Gastroesophageal sphincter (tissue), 4 donors: ENCODE data around the gene UNC13B. TPM values are rescaled to one million over a fixed set of nuclear protein-coding genes. Genes with fewer than 3 reads are reported as not detected.
"Not testable (repeated sequence)": the region's sequence is repeated elsewhere in the genome, so short reads cannot be mapped to it uniquely, and the experiment has no call there.

Experiments used
- ATAC-seq: fragments of 150-250 bp; one replicate; pipeline ENCODE4 v1.9.1; 2016; ENCODE audit warnings: mild to moderate bottlenecking, moderate library complexity
- H3K27ac ChIP-seq, 4 donors: fragments of 200-600 bp; sonication (generic) in 3 of 4; 1 replicate in 3 of 4; 2 replicates in 1 of 4; pipeline ENCODE4 v1.5.1; 2016 to 2019
- H3K27me3 ChIP-seq: fragments of 200-600 bp; sonication (generic); one replicate; pipeline ENCODE4 v1.5.1; 2019
- H3K36me3 ChIP-seq, 2 donors: fragments of 200-600 bp; sonication (generic); one replicate each; pipeline ENCODE4 v1.5.1; 2019; ENCODE audit warnings: control low read depth in 1 of 2
- H3K4me1 ChIP-seq, 3 donors: fragments of 200-600 bp; sonication (generic); 1 replicate in 2 of 3; 2 replicates in 1 of 3; pipeline ENCODE4 v1.5.1; 2016 to 2019; ENCODE audit warnings: control low read depth in 2 of 3
- H3K4me3 ChIP-seq, 2 donors: fragments of 200-600 bp; sonication (generic); one replicate each; pipeline ENCODE4 v1.5.1; 2019; ENCODE audit warnings: mild to moderate bottlenecking in 1 of 2, moderate library complexity in 1 of 2
- H3K9me3 ChIP-seq, 3 donors: fragments of 200-600 bp; sonication (generic); one replicate each; pipeline ENCODE4 v1.5.1; 2017 to 2019; ENCODE audit warnings: control low read depth in 2 of 3
- CTCF ChIP-seq, 4 experiments: fragments of 200-600 bp in 2 of 4; fragments of 450-650 bp in 2 of 4; sonication (generic) in 1 of 4; IDR thresholded peaks; one replicate each; pipeline ENCODE4 v1.5.1; 2017 to 2019; ENCODE audit warnings: antibody characterized with exemption in 4 of 4, mild to moderate bottlenecking in 2 of 4, moderate library complexity in 2 of 4
- EP300 ChIP-seq: sonication (generic); formaldehyde crosslinking; IDR thresholded peaks from one replicate; pipeline ENCODE4 v1.6.1; 2017; ENCODE audit warnings: antibody characterized with exemption, mild to moderate bottlenecking
- POLR2A ChIP-seq, 2 donors: fragments of 450-650 bp; IDR thresholded peaks; one replicate each; pipeline ENCODE4 v1.6.1; 2017; ENCODE audit warnings: antibody characterized with exemption in 2 of 2, mild to moderate bottlenecking in 2 of 2, moderate library complexity in 1 of 2
- POLR2AphosphoS5 ChIP-seq: sonication (generic); formaldehyde crosslinking; IDR thresholded peaks from one replicate; pipeline ENCODE4 v1.6.1; 2017; ENCODE audit warnings: antibody characterized with exemption
- WGBS, 2 donors: methylation state at CpG; one replicate each; pipeline ENCODE4 v1.1.5; 2018; ENCODE audit warnings: low coverage in 1 of 2; 5-methylcytosine and 5-hydroxymethylcytosine counted together
- total RNA-seq, 4 donors: library from RNA; depleted of rRNA; stranded (reverse); fragments of >200 nt; gene quantifications; one replicate each; pipeline ENCODE4 v1.1.0, GENCODE V29; 2016

The UNC13B gene
- total RNA-seq, 4 donors from 2014 or later, result 21.3 to 35.3 (median 31.7) TPM

DNA sequence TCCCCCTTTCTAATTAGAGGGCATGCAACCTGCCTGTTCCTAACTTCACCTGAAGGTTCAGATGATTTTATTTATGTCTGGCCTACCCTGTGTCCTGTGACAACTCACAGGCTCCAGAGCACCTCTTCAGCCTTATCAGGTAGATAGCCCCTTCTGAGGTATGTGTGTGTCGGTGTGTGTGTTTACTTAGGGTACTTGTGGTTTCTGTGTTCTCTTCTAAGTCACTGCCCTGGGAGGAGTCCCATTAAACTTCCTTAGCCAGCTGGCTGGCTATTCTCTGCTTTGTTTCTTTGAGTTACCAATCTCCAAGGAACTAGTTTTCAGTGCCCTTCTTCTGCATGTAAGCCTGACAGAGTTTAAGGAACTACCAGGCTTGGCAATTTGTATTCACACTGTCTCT, 74.9 kb downstream of the UNC13B start:
- Histone ChIP-seq H3K4me3 (no peak overlapping the region), H3K27me3 (no peaks in the 10 kb centered on the region), H3K9me3 (no peaks in the 10 kb centered on the region), H3K36me3 (peaks cover 0 to 40% of the 10 kb centered on the region in 2 donors), H3K27ac (no peak overlapping the region), H3K4me1 (no peaks in the 10 kb centered on the region)
- 38% methylated on average over 1 of the region's 1 CpG; no CpG with 5 or more reads in 1 of the 2 donors for whole genome bisulfite sequencing, 2 donors
- ATAC-seq, result no peak
- TF ChIP-seq EP300 (no peak), POLR2A (IDR thresholded peaks at IDR 0.05) (no peak), CTCF (IDR thresholded peaks at IDR 0.05) (no peak), POLR2AphosphoS5 (no peak)

DNA sequence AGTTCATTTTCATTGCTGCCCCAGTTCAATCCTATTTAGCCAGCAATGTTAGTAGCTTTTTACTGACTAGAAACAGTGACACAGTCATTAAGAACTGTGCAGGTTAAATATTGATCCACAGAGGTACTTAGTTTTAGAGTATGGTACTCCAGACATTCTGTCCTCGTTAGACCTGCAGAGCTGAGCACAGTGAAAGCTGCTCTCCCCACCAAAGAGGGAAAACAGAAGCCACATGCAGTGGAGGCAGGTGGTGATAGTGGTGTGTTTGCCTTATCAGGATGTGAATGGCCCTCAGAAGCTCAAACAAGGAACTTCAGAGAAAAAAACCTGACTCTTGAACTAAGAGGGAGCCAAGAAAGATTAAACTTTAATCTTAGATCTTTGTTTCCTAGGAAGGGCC, 75.5 kb downstream of the UNC13B start:
- ATAC-seq, result no peak
- no peak for TF ChIP-seq EP300
- TF ChIP-seq POLR2AphosphoS5, result no peak
- no peak for TF ChIP-seq CTCF (IDR thresholded peaks at IDR 0.05)
- TF ChIP-seq POLR2A (IDR thresholded peaks at IDR 0.05), result no peak

DNA sequence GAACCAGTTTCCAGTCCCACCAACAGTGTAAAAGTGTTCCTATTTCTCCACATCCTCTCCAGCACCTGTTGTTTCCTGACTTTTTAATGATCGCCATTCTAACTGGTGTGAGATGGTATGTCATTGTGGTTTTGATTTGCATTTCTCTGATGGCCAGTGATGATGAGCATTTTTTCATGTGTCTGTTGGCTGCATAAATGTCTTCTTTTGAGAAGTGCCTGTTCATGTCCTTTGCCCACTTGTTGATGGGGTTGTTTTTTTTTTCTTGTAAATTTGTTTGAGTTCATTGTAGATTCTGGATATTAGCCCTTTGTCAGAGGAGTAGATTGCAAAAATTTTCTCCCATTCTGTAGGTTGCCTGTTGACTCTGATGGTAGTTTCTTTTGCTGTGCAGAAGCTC, 84.1 kb downstream of the UNC13B start:
- not testable (repeated sequence) for H3K9me3 ChIP-seq, H3K27ac ChIP-seq, H3K27me3 ChIP-seq, H3K4me3 ChIP-seq, H3K4me1 ChIP-seq, ATAC-seq
- WGBS, 2 donors, result 100% methylated on average over 1 of the region's 1 CpG; no CpG with 5 or more reads in 1 of the 2 donors
- H3K36me3 ChIP-seq, result peaks cover 0 to 16% of the 10 kb centered on the region in 2 donors

More for the DNA sequence above, 75.5 kb downstream of the UNC13B start:
- no peaks in the 10 kb centered on the region for H3K4me1 ChIP-seq
- no peak overlapping the region for H3K4me3 ChIP-seq
- no peaks in the 10 kb centered on the region for H3K9me3 ChIP-seq
- H3K27ac ChIP-seq, result no peak overlapping the region
- peaks cover 0 to 40% of the 10 kb centered on the region in 2 donors for H3K36me3 ChIP-seq
- no peaks in the 10 kb centered on the region for H3K27me3 ChIP-seq
- 100% methylated on average over 1 of the region's 1 CpG; no CpG with 5 or more reads in 1 of the 2 donors for WGBS, 2 donors

GRCh38 chr9:35253075-35253474, 91.3 kb downstream of the UNC13B start:
- H3K4me1 ChIP-seq, result no peaks in the 10 kb centered on the region
- H3K36me3 ChIP-seq, result no peaks in the 10 kb centered on the region
- 92 to 100% methylated on average over 1 of the region's 1 CpG for WGBS, 2 donors
- H3K27ac ChIP-seq, result no peak overlapping the region
- TF ChIP-seq POLR2A (IDR thresholded peaks at IDR 0.05) (no peak), CTCF (IDR thresholded peaks at IDR 0.05) (no peak), EP300 (no peak), POLR2AphosphoS5 (no peak)
- ATAC-seq, result no peak
- H3K4me3 ChIP-seq, result no peak overlapping the region
- no peaks in the 10 kb centered on the region for H3K9me3 ChIP-seq
- H3K27me3 ChIP-seq, result no peaks in the 10 kb centered on the region

- Histone ChIP-seq H3K4me3 (no peak overlapping the region), H3K36me3 (no peaks in the 10 kb centered on the region), H3K27ac (no peak overlapping the region), H3K4me1 (no peaks in the 10 kb centered on the region), H3K9me3 (no peaks in the 10 kb centered on the region), H3K27me3 (no peaks in the 10 kb centered on the region)
- no peak for ATAC-seq
- TF ChIP-seq POLR2AphosphoS5 (no peak), EP300 (no peak), POLR2A (IDR thresholded peaks at IDR 0.05) (no peak), CTCF (IDR thresholded peaks at IDR 0.05) (no peak)
Measured at GRCh38 chr9:35254237-35254636, 92.4 kb downstream of the UNC13B start.
